HG02884 (cell line): ENCODE results near the gene RIPK1.
A peak's percentile ranks its signal among the peaks of the same experiment; 100 is the strongest.
"Not testable (repeated sequence)": the region's sequence is repeated elsewhere in the genome, so short reads cannot be mapped to it uniquely, and the experiment has no call there.

Experiments used
- ATAC-seq: cut with Tn5 transposase; IDR thresholded peaks from one replicate; pipeline ENCODE4 v1.9.1; 2021; ENCODE audit warnings: mild to moderate bottlenecking, moderate library complexity; ENCODE audit not compliant: unreplicated experiment

Gene RIPK1

DNA sequence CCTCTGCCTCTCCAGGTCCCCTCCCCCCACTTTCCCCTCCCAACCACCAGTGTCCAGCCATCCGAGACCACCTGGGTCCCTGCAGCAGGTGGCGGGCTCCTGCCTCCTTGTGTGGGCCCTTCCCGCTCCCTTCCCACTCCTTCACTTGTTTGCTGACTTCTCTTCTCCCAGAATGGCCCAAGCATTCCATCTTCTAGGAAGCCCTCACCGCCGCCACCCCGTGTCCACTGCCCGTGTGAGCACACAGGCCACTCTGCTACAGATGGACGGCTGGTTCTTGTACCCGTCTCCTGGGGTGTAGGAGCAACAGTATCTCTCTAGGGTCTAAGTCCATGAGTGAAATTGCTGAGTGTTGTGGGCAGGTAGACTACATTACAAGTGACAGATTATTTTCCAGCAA, 65.2 kb downstream of the RIPK1 start:
- ATAC-seq: no peak

DNA sequence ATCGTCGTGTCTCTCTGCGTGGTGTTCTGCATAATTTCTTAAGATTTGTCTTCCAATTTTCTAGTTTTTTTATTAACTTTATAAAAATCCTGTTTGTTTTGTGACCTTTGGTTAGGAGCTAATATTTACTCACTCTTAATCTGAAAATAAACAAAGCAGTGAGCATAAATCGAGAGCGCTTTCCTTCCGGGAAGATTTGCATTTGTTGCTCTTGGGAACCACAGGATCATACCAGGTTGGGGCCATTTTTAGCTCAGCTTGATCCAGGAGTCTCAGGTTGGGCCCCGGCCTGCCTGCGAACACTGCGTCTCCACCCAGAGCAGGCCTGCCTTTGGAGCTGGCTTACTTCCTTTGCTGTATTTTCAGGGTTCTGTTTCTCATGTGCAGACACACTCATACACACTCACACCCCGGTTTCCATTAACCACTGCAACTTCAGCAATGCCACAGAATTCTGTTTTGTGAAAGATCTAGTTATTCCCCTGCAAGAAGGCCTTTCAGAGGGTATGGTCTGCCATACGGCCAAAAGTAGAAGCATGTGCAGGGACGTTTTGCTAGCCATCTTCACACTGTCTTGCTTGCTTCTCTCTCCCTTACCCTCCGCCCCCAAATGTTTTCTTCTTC, 67.5 kb downstream of the RIPK1 start:
- no peak for ATAC-seq

DNA sequence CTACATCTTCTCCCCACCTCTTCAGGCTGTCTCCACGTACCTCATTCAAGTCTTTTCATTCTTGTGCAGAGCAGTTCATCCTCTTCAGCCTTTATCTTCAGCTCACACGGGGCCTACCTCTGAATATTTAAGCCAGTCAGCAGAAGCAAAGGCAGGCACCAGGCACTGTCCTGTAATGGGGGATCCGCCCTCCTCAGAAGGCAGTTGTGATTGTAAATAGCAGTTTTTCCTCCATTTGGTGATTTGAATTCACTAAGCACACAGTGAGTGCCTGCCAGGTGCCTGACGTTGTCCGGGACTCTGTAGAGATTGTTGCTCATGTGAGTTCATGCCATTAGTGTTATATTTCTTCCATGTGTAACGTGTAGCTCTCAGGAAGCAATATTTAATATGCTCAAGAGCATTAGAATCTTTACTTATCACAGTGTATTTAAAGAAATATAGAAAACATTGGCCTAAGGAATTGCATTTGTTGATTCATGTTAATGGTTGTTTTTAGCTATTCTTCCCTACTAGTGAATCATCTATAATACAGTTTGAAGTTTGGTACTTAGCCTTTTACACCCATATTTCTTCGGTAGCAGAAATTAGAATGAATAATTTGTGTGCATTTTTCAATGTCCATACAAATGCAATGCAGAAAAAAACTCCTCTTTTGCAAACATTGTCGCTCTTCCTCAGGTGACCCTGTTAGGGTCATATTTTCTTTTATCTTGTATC, 68.2 kb downstream of the RIPK1 start:
- ATAC-seq: no peak

DNA sequence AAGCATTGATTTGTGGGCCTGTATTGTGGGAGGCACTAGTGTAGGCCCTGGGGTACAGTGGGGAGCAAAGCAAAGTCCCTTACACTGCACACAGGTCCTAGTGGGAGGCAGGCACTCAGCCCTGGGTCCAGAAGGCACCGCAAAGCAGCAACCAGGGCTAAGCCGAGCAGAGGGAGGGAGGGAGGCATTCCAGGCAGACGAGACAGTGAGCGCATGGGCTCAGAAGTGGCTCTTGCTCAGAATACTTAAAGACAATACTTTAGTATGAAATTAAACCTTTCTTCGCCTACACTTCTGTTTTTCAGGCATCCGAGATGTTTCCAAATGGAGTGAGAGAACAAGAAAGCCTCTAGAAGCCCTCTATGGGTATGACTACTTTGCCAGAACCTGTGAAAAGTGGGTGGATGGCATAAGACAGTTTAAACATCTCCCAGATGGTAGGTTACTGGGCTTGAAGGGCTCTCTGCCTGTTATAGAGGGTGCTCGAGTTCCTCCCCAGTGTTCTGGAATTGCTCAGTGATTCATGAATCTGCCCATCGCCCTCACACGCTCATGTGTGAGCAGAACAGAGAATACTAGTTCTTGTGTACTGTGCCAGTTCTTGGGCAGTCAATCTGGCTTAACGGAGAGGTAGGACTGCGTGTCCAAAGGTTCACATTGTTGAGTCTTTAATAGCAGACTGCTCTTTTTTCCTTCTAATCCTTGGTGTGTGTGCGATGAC, 68.9 kb downstream of the RIPK1 start:
- ATAC-seq: no peak

DNA sequence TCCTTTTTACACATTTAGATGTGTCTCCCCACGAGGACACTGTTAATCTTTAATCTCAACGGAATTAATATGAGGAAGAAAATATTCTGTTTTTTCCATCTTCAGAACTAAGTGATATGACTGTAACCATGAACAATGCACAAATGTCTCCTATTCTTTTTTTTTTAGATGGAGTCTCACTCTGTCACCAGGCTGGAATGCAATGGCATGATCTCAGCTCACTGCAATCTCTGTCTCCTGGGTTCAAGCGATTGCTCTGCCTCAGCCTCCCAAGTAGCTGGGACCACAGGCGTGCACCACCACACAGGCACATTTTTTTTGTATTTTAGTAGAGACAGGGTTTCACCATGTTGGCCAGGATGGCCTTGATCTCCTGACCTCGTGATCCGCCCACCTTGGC, 69.6 kb downstream of the RIPK1 start:
- ATAC-seq: not testable (repeated sequence)

DNA sequence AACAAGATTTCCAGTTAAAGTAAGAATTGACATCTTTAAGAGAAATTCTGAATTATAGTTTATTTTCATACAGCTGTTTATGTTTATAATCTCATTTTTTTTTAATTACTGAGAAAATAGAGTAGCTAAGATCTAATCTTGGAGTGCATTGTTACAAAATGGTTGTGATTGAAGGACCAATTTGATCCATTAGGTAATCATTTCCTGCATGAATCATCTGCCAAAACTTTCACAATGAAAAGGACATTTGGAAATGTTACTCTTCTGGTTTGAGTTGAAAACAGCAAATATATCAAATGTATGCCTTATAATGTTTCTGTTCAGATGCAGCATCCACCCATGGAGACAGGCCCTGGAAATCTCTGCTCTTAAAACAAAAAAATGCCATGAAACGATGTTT, 70.0 kb downstream of the RIPK1 start:
- no peak for ATAC-seq

DNA sequence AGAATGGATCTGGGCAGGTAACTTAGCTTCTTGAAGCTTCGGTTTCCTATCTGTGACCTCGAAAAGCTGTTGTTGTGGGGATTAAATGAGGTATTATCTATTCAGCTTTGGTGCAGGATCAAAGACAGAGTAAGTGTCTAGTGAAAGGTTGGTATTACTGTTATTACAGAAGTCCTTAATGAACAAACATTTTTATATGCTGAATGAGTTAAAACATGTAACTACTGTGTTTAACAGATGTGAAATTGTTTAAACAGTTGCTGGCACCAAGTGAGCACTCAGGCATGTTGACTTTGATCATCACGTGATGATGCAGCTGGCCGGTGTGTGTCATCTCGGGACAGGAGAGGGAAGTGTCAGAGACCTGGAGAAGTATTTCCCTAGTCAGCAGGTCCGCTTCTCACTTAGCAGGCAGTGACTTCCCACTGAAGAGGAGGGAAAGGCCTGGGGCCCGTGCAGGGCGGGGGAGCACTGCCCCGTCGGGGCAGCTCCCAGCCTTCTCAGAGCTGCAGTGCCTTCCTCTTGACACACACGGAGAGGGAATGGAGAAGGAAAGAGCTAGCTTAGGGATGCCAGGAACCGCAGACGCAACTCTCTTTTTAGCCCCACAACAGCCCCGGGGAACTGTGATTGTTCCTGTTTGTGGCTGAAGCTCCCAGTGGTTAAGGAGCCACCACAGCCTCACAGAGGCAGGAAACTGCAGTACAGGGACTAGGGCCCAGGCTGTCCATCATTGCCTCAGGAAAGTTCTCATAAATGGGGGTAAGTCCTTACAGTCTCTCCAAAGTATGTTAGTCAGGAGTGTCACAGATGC, 71.0 kb downstream of the RIPK1 start:
- ATAC-seq: no peak

DNA sequence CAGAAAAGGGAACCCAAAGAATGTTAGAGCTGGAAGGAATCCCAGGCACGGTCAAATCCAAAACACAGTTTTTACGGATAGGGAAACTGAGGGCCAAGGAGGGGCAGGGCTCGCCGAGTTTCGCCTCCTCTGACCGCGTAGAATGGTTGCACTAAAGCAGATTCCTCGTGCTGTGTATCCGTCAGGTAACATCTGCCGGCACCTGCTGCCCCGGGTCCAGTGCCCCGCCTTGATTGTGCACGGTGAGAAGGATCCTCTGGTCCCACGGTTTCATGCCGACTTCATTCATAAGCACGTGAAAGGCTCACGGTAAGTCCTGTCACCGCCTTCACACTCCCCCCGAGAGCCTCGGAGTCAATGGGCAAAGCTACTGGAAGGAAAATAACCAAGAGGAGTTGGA, 71.9 kb downstream of the RIPK1 start:
- ATAC-seq: no peak

DNA sequence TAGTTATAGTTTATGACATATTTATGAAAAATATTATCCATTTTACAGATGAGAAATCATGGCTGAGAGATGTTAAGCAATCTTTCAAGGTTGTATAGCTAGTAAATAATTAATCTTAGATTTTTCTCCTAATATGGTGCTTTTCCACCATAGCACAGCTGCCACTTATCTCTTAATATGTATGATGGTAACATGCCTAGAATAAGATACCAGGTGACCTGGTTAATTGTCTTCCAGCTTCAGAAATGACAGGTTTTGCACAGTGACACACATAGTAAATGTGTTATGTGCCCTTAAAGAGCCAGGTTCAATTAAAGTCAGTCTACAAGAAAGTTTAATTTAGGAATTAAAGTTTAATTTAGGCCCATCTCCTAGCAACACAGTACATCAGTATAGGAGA, 74.2 kb downstream of the RIPK1 start:
- ATAC-seq: no peak

DNA sequence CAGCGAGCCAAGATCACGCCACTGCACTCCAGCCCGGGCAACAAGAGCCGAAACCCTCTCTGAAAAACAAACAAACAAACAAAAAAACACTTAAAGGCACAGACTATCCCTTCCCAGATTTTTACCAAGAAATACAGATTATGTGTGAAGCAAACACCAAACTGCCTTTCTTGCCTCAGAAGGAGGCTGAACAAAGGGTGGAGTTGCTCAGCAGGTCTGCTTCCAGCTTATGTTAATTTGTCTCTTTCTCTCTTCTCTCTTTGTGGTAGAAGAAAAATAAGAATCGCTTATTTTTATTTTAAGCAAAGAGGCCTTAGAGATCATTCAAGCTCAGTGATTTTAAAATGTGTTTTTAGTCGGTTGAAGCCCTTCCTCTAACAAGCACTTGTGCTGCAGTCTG, 74.9 kb downstream of the RIPK1 start:
- no peak for ATAC-seq

DNA sequence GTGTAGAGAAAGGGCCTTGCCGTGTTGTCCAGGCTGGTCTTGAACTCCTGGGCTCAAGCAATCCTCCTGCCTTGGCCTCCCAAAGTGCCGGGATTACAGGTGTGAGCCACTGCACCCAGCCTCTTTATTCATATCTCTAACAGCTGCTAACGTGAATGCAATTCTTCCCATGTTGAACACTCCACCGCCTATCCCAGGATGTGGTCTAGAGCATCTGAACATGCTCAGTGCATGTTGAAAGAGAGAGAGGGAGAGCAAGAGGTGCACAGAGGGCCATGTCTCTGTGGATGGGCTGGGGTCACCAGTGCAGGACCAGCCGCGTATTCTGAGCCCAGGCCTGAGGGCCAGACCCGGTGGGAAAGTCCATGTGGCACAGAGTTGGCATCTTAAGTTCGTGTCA, 76.3 kb downstream of the RIPK1 start:
- no peak for ATAC-seq

DNA sequence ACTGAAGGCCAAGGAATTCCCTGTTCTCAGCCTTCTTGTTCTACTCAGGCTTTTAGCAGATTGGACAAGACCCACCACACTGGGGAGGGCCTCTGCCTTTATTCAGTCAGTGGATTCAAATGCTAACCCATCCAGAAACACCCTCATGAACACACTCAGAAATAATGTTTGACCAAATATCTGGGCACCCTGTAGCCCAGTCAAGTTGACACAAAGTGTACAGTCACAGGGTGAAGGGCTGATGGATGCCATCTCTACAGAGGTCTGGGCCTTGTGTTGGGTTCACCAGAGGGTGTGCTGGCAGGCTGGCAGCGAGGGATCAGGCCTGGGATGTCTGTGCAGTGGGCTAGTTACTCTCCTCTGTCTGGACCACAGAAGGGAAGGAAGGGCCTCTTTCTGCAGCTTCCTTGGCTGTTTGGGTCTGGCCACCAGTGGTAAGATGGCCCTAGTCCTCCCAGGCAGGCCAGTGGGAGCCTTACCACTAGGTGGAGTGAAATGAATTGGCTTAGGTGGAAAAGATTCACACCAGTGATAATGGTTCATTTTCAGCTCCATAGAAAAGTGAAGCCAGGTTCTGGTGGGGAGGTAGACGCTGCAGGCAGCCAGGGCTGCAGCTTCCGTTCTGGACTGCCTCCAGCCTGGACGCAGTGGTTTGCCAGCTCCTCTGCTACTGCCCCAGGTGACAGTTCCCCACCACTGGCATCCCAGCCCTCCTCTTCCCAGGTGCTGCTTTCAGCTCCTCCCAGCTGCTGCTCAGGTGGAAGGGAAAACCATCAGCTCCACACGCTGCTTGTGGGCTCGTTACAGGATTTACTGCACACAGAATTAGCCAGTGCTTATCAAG, 79.8 kb downstream of the RIPK1 start:
- no peak for ATAC-seq

DNA sequence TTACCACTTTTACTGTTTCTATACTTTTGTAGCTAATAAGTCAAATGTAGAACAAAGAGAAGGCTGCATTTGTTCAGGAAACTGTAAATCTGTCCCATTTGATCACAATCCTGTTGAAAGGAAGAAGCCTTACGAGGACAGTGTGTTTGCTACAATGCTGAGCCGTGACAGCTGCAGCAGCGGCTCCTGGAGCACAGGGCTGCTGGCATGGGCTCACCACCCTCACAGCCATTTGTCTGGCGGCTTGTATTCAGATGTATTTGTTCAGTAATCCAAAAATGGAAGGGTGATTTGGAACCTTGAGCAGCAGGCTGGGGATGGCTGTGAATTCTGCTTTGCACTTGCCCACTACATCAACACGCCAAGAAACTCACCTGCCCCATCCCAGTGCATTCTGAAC, 83.4 kb downstream of the RIPK1 start:
- no peak for ATAC-seq

DNA sequence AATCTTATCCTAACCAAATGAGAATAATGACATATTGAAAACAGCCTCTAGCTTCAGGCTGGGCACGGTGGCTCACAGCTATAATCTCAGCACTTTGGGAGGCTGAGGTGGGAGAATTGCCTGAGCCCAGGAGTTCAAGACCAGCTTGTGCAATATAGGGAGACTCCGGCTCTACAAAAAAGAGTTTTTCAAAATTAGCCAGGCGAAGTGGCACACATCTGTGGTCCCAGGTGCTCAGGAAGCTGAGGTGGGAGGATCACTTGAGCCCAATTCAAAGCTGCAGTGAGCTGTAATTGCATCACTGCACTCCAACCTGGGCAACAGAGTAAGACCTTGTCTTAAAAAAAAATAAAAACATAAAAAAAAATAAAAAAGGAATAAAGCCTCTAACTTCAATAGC, 84.4 kb downstream of the RIPK1 start:
- no peak for ATAC-seq

DNA sequence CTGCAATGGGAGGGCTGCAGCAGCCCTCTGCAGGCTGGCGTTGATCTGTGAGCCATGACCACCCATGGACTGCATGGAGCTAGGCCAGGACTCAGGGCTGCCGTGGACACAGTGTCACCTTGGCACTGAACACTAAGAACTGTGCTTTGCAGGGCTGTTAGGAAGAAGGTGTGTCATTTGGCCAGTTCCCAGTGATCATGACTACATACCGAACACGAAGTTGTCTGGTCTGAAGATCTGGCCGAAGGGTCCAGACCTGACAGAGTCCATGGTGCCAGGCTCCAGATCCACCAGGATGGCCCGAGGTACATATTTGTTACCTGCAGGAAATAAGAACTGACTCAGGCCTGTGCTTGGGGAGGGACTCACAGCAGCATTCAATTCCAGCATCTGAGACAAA, 87.1 kb downstream of the RIPK1 start:
- ATAC-seq: not testable (repeated sequence)

DNA sequence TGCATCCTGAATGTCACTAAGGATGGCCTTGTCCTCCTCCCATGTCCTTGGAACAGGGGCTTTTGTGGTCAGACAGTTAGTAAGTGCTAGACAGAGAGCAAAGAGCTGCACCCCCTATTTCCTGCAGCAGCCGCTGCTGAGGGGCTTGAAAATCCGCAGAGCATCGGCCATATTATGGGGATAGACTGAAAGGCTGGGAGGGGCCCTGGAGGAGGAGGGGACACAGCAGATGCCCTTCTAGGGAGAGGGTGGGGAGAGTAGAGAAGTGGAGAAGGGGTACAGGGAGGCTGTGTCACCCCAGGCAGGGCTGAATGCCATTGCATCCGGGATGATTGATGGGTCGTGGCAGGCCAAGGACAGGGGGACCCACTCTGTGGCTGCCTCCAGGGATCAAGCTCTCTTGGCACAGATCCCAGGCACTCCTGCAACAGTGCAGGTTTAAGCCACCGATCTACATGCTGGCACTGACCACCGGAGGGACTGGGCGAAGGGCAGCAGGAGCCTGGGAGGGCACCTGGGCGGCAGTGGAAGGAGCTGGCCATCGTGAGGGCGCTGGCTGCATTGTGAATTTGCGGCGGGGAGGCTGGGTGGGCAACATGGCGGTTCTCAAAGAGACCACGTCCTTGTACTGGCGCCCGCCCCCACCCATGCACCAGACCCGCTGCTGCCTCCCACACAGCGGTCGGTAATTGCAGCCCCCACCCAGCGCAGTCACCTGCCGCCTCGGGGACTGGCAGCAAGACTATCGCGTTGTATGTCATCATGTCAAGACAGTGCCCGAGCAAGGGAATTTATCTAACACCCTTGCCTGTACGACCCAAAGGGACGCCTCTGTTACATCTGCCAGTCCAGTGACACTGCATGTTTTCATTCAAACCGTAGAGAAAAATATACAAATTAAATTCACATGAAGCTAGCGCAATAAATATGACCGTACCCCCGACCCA, 88.2 kb downstream of the RIPK1 start:
- ATAC-seq: not testable (repeated sequence)

DNA sequence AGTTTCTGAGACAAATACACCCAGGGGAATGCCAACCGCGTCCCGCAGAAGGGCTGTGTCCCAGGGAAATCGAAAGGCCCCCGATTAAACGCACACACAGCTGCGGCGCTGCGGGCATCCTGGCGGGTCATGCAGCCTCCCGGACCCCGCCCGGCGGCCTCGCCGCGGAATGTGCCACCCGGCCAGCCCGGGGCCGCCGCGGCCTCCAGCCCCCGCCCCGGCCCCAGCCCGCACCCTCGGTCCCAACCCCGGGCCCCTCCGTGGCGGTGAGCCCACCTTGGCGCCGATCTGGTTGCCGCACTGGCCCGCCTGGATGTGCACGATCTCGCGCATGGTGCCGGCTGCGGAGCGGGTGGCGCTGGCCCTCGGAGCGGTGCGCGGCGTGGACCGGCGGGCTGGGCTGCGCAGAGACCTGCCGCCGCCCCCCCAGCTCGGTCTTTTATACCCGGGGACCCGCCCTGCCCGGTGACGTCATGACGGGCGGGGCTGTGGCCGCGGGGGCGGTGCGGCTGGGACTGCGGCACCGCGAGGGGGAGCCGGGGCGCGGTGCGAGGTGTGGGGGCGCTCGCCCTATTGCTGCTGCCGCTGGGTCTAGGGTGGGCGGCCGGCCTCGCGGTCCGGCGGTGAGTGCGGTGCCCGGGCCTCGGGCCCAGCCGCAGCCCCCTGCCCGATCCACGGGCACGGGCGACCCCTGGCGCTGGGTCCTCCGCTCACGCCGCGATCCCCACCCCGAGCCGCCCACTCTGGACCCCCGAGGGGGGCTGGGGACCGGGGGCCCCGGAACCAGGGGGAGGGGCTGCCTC, 89.0 kb downstream of the RIPK1 start, which contains the start of gene TUBB2A:
TSS of gene TUBB2A (minus strand) at position 414 of the 803 bp plus-strand sequence. CDS start at position 333, 81 bp downstream.
- peak; percentile 80 for ATAC-seq
